BE2C (cell line): Measurements from ENCODE around the gene AGAP2. TPM values are rescaled to one million over a fixed set of nuclear protein-coding genes. Genes with fewer than 3 reads are reported as not detected.

Experiments used
- DNase-seq: peaks from one replicate; pipeline ENCODE4 v3.0.0-alpha.2; 2020
- H3K27me3 ChIP-seq: fragments of 250-450 bp; sonication (Bioruptor Pico); 2 replicates; pipeline ENCODE4 v1.5.1; 2020; ENCODE audit warnings: mild to moderate bottlenecking
- H3K36me3 ChIP-seq: fragments of 250-450 bp; sonication (Bioruptor Pico); 2 replicates; pipeline ENCODE4 v1.5.1; 2020; ENCODE audit warnings: mild to moderate bottlenecking
- H3K4me1 ChIP-seq: fragments of 250-450 bp; sonication (Bioruptor Pico); 2 replicates; pipeline ENCODE4 v1.5.1; 2020
- H3K4me3 ChIP-seq: 2 replicates; pipeline ENCODE4 v1.5.1; 2011; ENCODE audit warnings: low read depth, low read length
- H3K9me3 ChIP-seq: fragments of 250-450 bp; sonication (Bioruptor Pico); 2 replicates; pipeline ENCODE4 v1.5.1; 2020
- polyA plus RNA-seq: library from polyadenylated mRNA; unstranded; fragments of >200 nt; gene quantifications from one replicate; pipeline ENCODE4 v1.2.1, GENCODE V29; 2012; ENCODE audit warnings: low read depth, missing spikeins; ENCODE audit not compliant: insufficient read length, insufficient read depth
- TF ChIP-seq, protein P1 (sequence below): IDR thresholded peaks from 2 replicates; pipeline ENCODE4 v1.5.1; 2012; ENCODE audit warnings: mild to moderate bottlenecking, low read depth, low read length

AGAP2 gene
- polyA plus RNA-seq: 3.9 TPM

DNA sequence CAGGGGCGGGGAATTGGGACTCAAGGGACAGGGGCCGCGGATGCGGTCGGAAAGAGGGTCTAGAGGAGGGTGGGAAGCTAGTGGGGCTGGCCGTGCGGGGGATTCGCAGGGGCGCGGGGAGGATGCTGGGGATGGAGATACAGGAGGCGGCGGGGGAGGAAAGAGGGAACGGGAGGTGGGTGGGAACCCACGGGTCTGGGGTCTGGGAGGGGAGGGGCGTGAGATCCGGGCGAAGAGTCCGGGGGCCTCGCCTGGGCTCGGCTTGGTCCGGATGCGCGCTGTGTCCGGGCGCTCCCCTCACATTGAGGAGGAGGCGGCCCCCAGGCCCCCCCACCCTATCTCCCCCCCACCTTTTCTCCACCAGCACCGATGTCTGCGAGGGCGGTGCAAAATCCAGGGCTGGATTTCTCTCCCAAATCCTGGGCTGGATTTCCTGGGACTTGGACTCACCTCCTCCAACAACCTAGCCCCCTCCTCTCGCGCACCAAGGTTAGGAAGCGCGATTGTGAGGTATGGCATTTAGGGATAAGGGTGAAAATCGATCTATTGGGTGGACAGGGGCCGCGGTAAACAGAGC, at the start of gene AGAP2:
Gene AGAP2, minus strand, starts transcription at position 82 of the 577 bp plus-strand sequence. CDS start 496 bp downstream, outside the sequence.
- Histone ChIP-seq H3K4me3 (peak within 1 kb of the TSS; percentile 36), H3K27me3 (peaks cover 57% of the 10 kb centered on the region), H3K36me3 (no peaks in the 10 kb centered on the region), H3K4me1 (no peaks in the 10 kb centered on the region; the same call in 1 of the 2 replicates), H3K9me3 (no peaks in the 10 kb centered on the region)
- peak; percentile 48 for DNase-seq
- TF ChIP-seq, protein P1, sequence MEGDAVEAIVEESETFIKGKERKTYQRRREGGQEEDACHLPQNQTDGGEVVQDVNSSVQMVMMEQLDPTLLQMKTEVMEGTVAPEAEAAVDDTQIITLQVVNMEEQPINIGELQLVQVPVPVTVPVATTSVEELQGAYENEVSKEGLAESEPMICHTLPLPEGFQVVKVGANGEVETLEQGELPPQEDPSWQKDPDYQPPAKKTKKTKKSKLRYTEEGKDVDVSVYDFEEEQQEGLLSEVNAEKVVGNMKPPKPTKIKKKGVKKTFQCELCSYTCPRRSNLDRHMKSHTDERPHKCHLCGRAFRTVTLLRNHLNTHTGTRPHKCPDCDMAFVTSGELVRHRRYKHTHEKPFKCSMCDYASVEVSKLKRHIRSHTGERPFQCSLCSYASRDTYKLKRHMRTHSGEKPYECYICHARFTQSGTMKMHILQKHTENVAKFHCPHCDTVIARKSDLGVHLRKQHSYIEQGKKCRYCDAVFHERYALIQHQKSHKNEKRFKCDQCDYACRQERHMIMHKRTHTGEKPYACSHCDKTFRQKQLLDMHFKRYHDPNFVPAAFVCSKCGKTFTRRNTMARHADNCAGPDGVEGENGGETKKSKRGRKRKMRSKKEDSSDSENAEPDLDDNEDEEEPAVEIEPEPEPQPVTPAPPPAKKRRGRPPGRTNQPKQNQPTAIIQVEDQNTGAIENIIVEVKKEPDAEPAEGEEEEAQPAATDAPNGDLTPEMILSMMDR: no peak

DNA sequence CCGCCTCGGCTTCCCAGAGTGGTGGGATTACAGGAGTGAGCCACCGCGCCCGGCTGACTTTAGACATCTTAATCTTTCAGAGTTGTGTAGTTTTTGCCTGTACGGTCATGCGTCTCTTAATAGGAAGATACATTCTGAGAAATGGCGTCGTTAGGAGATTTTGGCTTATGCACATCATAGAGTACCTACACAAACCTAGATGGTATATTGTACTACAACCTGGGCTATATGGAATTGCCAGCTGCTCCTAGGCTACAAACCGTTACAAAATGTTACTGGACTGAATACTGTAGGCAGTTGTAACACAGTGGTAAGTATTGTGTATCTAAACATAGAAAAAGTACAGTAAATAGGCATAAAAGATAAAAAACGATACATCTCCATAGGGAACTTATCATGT, 45.3 kb upstream of the AGAP2 start:
- Histone ChIP-seq H3K4me1 (no peaks in the 10 kb centered on the region), H3K36me3 (peaks cover 35% of the 10 kb centered on the region), H3K27me3 (no peaks in the 10 kb centered on the region), H3K9me3 (no peaks in the 10 kb centered on the region; the same call in 1 of the 2 replicates), H3K4me3 (no peak overlapping the region)
- TF ChIP-seq, protein P1: no peak
- no peak for DNase-seq

DNA sequence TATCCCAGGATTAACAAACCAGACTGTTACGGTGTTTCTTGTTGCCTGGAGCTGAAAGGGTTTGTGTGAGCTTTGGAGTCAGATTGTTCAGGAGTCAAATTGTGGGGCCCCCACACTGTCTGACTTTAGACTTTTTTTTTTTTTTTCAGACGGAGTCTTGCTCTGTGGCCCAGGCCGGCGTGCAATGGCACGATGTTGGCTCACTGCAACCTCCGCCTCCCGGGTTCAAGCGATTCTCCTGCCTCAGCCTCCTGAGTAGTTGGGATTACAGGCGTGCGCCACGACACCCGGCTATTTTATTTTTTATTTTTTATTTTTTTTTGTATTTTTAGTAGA, 44.9 kb upstream of the AGAP2 start:
- Histone ChIP-seq H3K4me1 (no peaks in the 10 kb centered on the region), H3K9me3 (no peaks in the 10 kb centered on the region; the same call in 1 of the 2 replicates), H3K27me3 (no peaks in the 10 kb centered on the region), H3K4me3 (peak overlapping the region; percentile 100), H3K36me3 (peaks cover 32% of the 10 kb centered on the region)
- no peak for DNase-seq
- TF ChIP-seq, protein P1: no peak

DNA sequence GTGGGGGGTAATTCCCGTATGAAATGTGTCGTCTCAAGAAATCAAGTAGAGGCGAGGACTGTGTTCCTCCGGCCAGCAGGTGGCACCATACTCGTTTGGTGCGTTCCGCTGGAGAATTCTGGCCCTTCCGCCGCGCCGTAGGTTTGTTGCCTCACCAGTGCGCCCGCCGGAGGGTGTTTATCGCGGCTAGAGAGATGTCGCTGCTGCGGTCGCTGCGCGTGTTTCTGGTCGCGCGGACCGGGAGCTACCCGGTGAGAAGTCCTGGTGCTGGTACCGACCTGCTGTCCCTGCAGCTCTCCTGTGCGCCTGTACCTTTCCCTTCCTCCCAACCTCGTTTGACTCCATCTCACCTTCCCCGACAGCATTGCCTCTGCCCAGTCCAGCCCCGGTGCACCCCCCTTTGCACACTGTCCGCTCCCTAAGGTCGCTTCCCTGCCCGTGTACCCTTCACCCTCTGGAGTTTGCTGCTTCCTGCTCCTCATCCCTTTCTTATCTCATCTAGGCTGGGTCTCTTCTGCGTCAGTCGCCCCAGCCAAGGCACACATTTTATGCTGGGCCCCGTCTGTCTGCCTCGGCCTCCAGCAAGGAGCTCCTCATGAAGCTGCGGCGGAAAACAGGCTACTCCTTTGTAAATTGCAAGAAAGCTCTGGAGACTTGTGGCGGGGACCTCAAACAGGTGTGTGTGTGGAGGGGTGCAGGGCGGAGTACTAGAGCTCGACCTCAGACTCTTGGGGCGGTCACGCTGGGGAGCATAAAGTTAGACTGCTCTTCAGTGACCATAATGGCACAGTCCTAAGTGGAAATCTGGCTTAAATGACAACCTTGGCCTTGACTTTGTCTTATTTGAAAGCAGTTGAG, 44.3 kb upstream of the AGAP2 start, which contains the start of gene TSFM:
Gene TSFM, plus strand, starts transcription at position 180 of the 858 bp plus-strand sequence. Its CDS starts 15 bp downstream, at position 195.
- Histone ChIP-seq H3K9me3 (no peaks in the 10 kb centered on the region), H3K4me3 (peak within 1 kb of the TSS; percentile 100), H3K36me3 (peaks cover 28% of the 10 kb centered on the region), H3K4me1 (no peaks in the 10 kb centered on the region), H3K27me3 (no peaks in the 10 kb centered on the region)
- DNase-seq: peak; percentile 97
- TF ChIP-seq, protein P1: peak; percentile 95

DNA sequence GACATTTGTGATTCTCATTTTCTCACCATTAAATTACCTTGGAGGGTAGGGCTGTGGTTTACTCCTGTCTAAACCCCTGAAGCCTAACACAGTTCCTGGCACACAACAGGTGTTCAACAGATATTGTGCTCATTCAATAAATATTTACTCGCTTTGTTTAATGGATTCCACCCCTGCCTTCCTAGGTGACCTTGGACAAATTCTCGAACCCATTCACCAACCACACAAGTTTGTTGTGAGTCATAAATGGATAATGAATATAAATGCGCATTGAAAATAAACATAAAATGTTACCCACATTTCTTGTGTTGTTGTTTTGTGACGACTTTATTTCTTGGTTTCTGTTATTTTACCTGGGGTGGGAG, 43.7 kb upstream of the AGAP2 start:
- peak overlapping the region; percentile 100 for H3K4me3 ChIP-seq

More for the DNA sequence above, 43.7 kb upstream of the AGAP2 start:
- Histone ChIP-seq H3K9me3 (no peaks in the 10 kb centered on the region), H3K36me3 (peaks cover 22% of the 10 kb centered on the region), H3K4me1 (no peaks in the 10 kb centered on the region), H3K27me3 (no peaks in the 10 kb centered on the region)
- DNase-seq: no peak
- TF ChIP-seq, protein P1: no peak
